Thyroid gland (tissue), 4 donors: ENCODE results near the gene KRTAP21-3.

Experiments
- CTCF ChIP-seq, 6 experiments: fragments of 200-600 bp in 3 of 6; fragments of 450-650 bp in 3 of 6; sonication (generic) in 3 of 6; IDR thresholded peaks; one replicate each; pipeline ENCODE4 v1.5.1; 2016 to 2019; ENCODE audit warnings: antibody characterized with exemption in 6 of 6, mild to moderate bottlenecking in 2 of 6, inconsistent platforms in 1 of 6, moderate library complexity in 1 of 6
- POLR2A ChIP-seq, 2 donors: fragments of 450-650 bp; IDR thresholded peaks; one replicate each; pipeline ENCODE4 v1.6.1; 2017; ENCODE audit warnings: antibody characterized with exemption in 2 of 2, mild to moderate bottlenecking in 2 of 2, moderate library complexity in 1 of 2

GRCh38 chr21:30676737-30677136 lies 41.8 kb downstream of the KRTAP21-3 start:
- TF ChIP-seq CTCF (IDR thresholded peaks at IDR 0.05) (no peak), POLR2A (IDR thresholded peaks at IDR 0.05) (no peak)
